HFF-Myc (cell line): ENCODE data around the gene HS3ST6.
"Not testable (repeated sequence)": the region's sequence is repeated elsewhere in the genome, so short reads cannot be mapped to it uniquely, and the experiment has no call there.

ENCODE experiments used
- DNase-seq: peaks from one replicate; pipeline ENCODE4 v3.0.0-alpha.2; 2011; ENCODE audit warnings: low read depth; ENCODE audit errors: extremely low read depth
- H3K4me3 ChIP-seq: replicated peaks from 2 replicates; pipeline ENCODE4 v1.5.1; 2011; ENCODE audit warnings: low read depth, mild to moderate bottlenecking, control low read depth, low read length
- TF ChIP-seq, protein P1 (sequence below): IDR thresholded peaks from 2 replicates; pipeline ENCODE4 v1.5.1; 2012; ENCODE audit warnings: mild to moderate bottlenecking, low read depth, low read length, control low read depth; ENCODE audit errors: missing control alignments

The HS3ST6 gene

DNA sequence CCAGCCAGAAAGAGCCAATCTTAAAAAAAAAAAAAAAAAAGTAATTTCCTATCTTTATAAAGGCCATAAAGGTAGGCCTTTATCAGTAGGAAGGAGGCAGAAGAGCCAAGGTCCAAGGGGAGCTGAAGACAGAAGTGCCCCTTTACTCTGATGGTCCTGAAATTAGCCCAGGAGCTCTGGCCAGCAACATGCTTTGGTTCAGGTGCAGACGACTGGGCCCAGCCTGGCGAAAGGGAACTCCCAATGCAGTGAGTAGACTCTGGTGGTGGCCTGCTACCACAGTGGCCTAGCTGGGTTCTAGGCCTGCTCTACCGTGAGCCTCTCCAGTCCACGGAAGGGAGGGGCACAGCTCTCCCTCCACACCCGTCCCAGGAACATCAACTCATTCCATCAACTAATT is 23.1 kb downstream of the HS3ST6 start:
- TF ChIP-seq, protein P1, sequence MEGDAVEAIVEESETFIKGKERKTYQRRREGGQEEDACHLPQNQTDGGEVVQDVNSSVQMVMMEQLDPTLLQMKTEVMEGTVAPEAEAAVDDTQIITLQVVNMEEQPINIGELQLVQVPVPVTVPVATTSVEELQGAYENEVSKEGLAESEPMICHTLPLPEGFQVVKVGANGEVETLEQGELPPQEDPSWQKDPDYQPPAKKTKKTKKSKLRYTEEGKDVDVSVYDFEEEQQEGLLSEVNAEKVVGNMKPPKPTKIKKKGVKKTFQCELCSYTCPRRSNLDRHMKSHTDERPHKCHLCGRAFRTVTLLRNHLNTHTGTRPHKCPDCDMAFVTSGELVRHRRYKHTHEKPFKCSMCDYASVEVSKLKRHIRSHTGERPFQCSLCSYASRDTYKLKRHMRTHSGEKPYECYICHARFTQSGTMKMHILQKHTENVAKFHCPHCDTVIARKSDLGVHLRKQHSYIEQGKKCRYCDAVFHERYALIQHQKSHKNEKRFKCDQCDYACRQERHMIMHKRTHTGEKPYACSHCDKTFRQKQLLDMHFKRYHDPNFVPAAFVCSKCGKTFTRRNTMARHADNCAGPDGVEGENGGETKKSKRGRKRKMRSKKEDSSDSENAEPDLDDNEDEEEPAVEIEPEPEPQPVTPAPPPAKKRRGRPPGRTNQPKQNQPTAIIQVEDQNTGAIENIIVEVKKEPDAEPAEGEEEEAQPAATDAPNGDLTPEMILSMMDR: no peak
- no peak for DNase-seq
- H3K4me3 ChIP-seq: no peak overlapping the region

DNA sequence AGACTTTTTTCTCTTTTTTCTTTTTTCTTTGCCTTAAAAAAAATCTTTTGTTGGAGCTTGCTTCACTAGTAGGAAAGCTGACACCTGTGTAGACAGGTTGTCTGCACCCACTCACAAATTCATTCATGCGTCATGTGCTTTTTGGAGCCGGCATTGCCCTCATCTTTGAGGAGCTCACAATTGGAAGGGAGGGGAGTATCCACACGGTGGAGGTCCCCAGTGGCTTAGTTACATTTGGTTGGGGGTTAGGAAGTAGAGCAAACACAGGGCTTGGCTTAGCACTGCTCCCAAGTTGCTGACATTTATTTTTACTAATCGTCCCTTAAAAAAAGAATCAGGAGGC is 27.5 kb downstream of the HS3ST6 start:
- TF ChIP-seq, protein P1: no peak
- DNase-seq: no peak
- no peak overlapping the region for H3K4me3 ChIP-seq

DNA sequence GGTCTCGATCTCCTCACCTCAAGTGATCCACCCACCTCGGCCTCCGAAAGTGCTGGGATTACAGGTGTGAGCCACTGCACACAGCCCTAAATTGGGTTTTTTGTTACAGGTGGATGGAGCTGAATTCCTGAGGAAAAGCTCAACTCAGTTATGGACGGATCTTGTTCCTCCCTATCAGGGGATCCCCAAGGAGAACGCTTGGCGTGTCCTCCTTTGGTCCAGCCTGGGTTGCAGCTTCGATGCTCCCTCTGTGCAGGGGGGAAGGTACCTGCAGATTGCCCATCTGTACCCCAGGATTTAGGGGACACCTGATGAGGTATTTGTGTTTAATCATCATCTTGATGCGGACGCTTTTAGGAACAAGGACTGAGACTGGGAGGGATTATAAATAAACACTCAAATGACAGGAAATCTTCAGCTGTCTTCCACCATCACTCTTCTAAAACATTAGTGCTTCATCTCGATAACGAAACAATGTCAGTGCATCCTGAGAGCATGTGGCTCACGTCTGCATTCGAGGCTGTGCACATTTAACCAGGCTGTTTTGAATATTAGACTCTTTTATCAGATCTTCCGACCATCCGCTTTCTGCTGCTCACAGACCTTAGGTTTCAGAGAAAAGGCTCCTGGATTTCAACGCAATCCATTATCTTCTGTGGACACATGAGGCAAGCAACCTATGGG is 28.0 kb downstream of the HS3ST6 start:
- TF ChIP-seq, protein P1: no peak
- no peak overlapping the region for H3K4me3 ChIP-seq
- DNase-seq: no peak

DNA sequence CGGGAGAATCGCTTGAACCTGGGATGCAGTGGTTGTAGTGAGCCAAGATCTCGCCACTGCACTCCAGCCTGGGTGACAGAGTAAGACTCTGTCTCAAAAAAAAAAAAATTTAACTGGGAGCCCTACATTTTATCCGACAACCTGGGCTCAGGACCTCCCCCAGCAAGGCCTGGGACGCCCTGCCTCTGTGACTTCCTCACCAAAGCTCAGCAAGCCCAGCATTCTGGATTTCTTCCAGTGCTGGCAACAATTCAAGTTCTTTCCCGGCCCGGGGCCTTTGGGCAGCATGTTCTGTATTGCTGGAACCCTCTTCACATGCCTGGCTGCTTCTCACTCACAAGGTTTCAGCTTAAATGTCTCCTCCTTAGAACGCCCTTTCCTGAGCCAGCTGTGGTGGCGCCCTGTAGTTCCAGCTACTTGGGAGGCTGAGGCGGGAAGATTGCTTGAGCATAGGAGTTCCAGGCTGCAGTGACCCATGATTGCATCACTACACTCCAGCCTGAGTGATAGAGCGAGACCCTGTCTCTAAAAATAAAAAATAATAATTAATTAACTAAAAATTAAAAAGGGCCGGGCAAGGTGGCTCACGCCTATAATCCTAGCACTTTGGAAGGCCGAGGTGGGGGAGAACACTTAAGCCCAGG is 30.4 kb downstream of the HS3ST6 start:
- H3K4me3 ChIP-seq: no peak overlapping the region
- DNase-seq: no peak
- TF ChIP-seq, protein P1: no peak

DNA sequence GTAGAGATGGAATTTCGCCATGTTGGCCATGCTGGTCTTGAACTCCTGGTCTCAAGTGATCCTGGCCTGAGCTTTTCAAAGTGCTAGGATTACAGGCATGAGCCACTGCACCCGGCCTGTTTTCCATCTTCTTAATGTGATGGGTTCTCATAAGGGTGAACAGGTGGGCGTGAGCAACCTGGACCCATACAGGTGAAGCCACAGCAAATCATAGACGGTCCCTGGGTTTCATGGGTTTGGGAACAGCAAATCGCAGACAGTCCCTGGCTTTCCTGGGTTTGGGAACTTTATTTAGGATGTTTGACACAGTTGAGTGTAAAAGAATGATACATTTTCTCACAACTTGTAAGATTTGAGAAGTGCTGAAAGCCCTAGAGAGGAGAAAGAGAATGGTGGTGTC is 33.3 kb downstream of the HS3ST6 start:
- H3K4me3 ChIP-seq: no peak overlapping the region
- no peak for DNase-seq
- TF ChIP-seq, protein P1: no peak

DNA sequence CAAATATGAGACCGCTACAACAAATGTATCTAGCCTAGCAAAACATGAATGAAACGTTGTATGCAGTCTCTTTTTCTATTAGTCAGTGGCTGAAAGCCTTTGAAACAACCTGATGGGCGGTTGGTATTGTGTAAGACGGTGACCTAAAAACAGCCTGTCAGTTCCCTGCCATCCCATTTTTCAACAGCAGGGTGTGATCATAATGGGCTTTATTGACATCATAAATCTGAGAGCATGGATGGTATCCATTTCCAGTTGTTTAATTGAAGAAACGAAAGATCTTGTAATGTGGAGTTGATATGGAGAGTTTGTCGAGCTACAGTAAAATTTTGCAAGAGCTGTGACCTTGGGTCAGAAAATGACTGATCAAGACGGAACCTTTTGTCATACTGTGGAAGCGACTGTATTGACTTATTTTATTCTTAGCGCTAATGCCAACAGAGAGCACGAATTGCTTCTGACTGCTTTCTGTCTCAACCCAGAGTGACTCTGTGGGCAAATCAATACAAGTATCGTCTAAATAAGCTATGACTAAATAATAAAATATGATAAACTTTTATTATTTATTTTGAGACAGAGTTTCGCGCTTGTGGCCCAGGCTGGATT is 34.0 kb downstream of the HS3ST6 start:
- TF ChIP-seq, protein P1: peak; percentile 19
- H3K4me3 ChIP-seq: no peak overlapping the region
- no peak for DNase-seq

DNA sequence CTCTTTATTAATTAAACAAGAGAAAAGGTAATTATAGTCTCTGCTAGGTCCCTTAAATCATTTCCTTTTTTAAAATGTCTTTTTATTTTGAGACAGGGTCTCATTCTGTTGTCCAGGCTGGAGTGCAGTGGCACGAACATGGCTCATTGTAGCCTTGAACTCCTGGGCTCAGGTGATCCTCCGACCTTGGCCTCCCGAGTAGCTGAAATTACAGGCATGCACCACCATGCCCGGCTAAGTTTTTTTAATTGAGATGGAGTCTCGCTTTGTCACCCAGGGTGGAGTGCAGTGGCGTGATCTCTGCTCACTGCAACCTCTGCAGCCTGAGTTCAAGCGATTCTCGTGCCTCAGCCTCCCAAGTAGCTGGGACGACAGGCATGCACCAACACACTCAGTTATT is 37.0 kb downstream of the HS3ST6 start:
- not testable (repeated sequence) for DNase-seq, H3K4me3 ChIP-seq
